ENCODE measurements around the gene NOL4. TPM values are rescaled to one million over a fixed set of nuclear protein-coding genes. Genes with fewer than 3 reads are reported as not detected.

NOL4 gene
- total RNA-seq, 1 donor from 2014 or later, result 1.9 TPM

GRCh38 chr18:34261865-34262780 lies 37.4 kb upstream of the NOL4 start:
- Mint-ChIP-seq H3K27ac (ENCODE audit: unreplicated experiment) (no peak overlapping the region), H3K4me3 (ENCODE audit: unreplicated experiment) (no peak overlapping the region), H3K9me3 (ENCODE audit: unreplicated experiment) (peaks cover 14% of the 10 kb centered on the region), H3K36me3 (ENCODE audit: low read depth, unreplicated experiment) (no peaks in the 10 kb centered on the region), H3K4me1 (ENCODE audit: low read depth, unreplicated experiment) (no peaks in the 10 kb centered on the region), H3K27me3 (ENCODE audit: low read depth, unreplicated experiment) (no peaks in the 10 kb centered on the region)
- no peak overlapping the region for H3K4me2 ChIP-seq (ENCODE audit: low read length)
- H4K20me1 ChIP-seq (ENCODE audit: insufficient read depth, low read length), result no peaks in the 10 kb centered on the region
- no peaks in the 10 kb centered on the region for H3K36me3 ChIP-seq (ENCODE audit: insufficient read depth, low read length)
- no peak overlapping the region for H2AFZ ChIP-seq (ENCODE audit: low read depth, low read length)
- H3K9me3 ChIP-seq (ENCODE audit: insufficient read depth, low read depth, low read length), result no peaks in the 10 kb centered on the region
- H3K27ac ChIP-seq (ENCODE audit: low read depth, low read length), result no peak overlapping the region
- H3K79me2 ChIP-seq (ENCODE audit: insufficient read depth, low read length), result no peaks in the 10 kb centered on the region
- no peak for TF ChIP-seq CTCF (IDR thresholded peaks at IDR 0.05; ENCODE audit: insufficient read depth, low read depth, low read length)
- no peak for TF ChIP-seq EZH2 (IDR thresholded peaks at IDR 0.05; ENCODE audit: insufficient read depth, low read length)
- no peaks in the 10 kb centered on the region for H3K27me3 ChIP-seq (ENCODE audit: insufficient read depth, low read length)
- no peaks in the 10 kb centered on the region for H3K4me1 ChIP-seq (ENCODE audit: insufficient read depth, low read length)
- DNase-seq (ENCODE audit: low read depth) (no peak), FAIRE-seq (no peak)
- H3K4me3 ChIP-seq (ENCODE audit: insufficient read depth, low read depth, low read length), result no peak overlapping the region
- H3K9ac ChIP-seq (ENCODE audit: low read length), result no peak overlapping the region

GRCh38 chr18:34258176-34258575 lies 33.5 kb upstream of the NOL4 start:
- H3K4me3 ChIP-seq (ENCODE audit: insufficient read depth, low read depth, low read length), result no peak overlapping the region
- no peak overlapping the region for H3K4me3 Mint-ChIP-seq (ENCODE audit: unreplicated experiment)
- FAIRE-seq (no peak), DNase-seq (ENCODE audit: low read depth) (no peak)
- no peaks in the 10 kb centered on the region for H3K27me3 Mint-ChIP-seq (ENCODE audit: low read depth, unreplicated experiment)
- H3K79me2 ChIP-seq (ENCODE audit: insufficient read depth, low read length), result no peaks in the 10 kb centered on the region
- no peaks in the 10 kb centered on the region for H3K36me3 ChIP-seq (ENCODE audit: insufficient read depth, low read length)
- no peak overlapping the region for H3K27ac ChIP-seq (ENCODE audit: low read depth, low read length)
- no peaks in the 10 kb centered on the region for H3K4me1 Mint-ChIP-seq (ENCODE audit: low read depth, unreplicated experiment)
- H3K27ac Mint-ChIP-seq (ENCODE audit: unreplicated experiment), result no peak overlapping the region
- no peaks in the 10 kb centered on the region for H4K20me1 ChIP-seq (ENCODE audit: insufficient read depth, low read length)
- H2AFZ ChIP-seq (ENCODE audit: low read depth, low read length), result no peak overlapping the region
- no peaks in the 10 kb centered on the region for H3K4me1 ChIP-seq (ENCODE audit: insufficient read depth, low read length)
- H3K4me2 ChIP-seq (ENCODE audit: low read length), result no peak overlapping the region
- H3K9me3 ChIP-seq (ENCODE audit: insufficient read depth, low read depth, low read length), result no peaks in the 10 kb centered on the region
- H3K9ac ChIP-seq (ENCODE audit: low read length), result no peak overlapping the region
- H3K36me3 Mint-ChIP-seq (ENCODE audit: low read depth, unreplicated experiment), result no peaks in the 10 kb centered on the region
- no peaks in the 10 kb centered on the region for H3K9me3 Mint-ChIP-seq (ENCODE audit: unreplicated experiment)
- TF ChIP-seq CTCF (IDR thresholded peaks at IDR 0.05; ENCODE audit: insufficient read depth, low read depth, low read length) (no peak), EZH2 (IDR thresholded peaks at IDR 0.05; ENCODE audit: insufficient read depth, low read length) (no peak)
- H3K27me3 ChIP-seq (ENCODE audit: insufficient read depth, low read length), result no peaks in the 10 kb centered on the region

GRCh38 chr18:34251919-34252318 lies 27.2 kb upstream of the NOL4 start:
- H2AFZ ChIP-seq (ENCODE audit: low read depth, low read length), result no peak overlapping the region
- no peaks in the 10 kb centered on the region for H3K4me1 Mint-ChIP-seq (ENCODE audit: low read depth, unreplicated experiment)
- H3K79me2 ChIP-seq (ENCODE audit: insufficient read depth, low read length), result no peaks in the 10 kb centered on the region
- no peaks in the 10 kb centered on the region for H4K20me1 ChIP-seq (ENCODE audit: insufficient read depth, low read length)
- H3K4me3 ChIP-seq (ENCODE audit: insufficient read depth, low read depth, low read length), result no peak overlapping the region
- H3K4me1 ChIP-seq (ENCODE audit: insufficient read depth, low read length), result no peaks in the 10 kb centered on the region
- no peak overlapping the region for H3K27ac Mint-ChIP-seq (ENCODE audit: unreplicated experiment)
- H3K9me3 ChIP-seq (ENCODE audit: insufficient read depth, low read depth, low read length), result no peaks in the 10 kb centered on the region
- no peak overlapping the region for H3K4me3 Mint-ChIP-seq (ENCODE audit: unreplicated experiment)
- no peak for DNase-seq (ENCODE audit: low read depth)
- H3K27ac ChIP-seq (ENCODE audit: low read depth, low read length), result no peak overlapping the region
- no peak for TF ChIP-seq CTCF (IDR thresholded peaks at IDR 0.05; ENCODE audit: insufficient read depth, low read depth, low read length)
- no peak for TF ChIP-seq EZH2 (IDR thresholded peaks at IDR 0.05; ENCODE audit: insufficient read depth, low read length)
- peaks cover 5% of the 10 kb centered on the region for H3K9me3 Mint-ChIP-seq (ENCODE audit: unreplicated experiment)
- H3K27me3 Mint-ChIP-seq (ENCODE audit: low read depth, unreplicated experiment), result no peaks in the 10 kb centered on the region
- no peaks in the 10 kb centered on the region for H3K36me3 Mint-ChIP-seq (ENCODE audit: low read depth, unreplicated experiment)
- no peak overlapping the region for H3K4me2 ChIP-seq (ENCODE audit: low read length)
- no peaks in the 10 kb centered on the region for H3K27me3 ChIP-seq (ENCODE audit: insufficient read depth, low read length)
- no peaks in the 10 kb centered on the region for H3K36me3 ChIP-seq (ENCODE audit: insufficient read depth, low read length)
- no peak for FAIRE-seq
- no peak overlapping the region for H3K9ac ChIP-seq (ENCODE audit: low read length)
